H7 (cell line): Measurements from ENCODE around the gene FAF1. TPM values are rescaled to one million over a fixed set of nuclear protein-coding genes. Genes with fewer than 3 reads are reported as not detected.

Source experiments
- DNase-seq: peaks from one replicate; pipeline ENCODE4 v3.0.0; 2012
- H3K27me3 ChIP-seq: 2 replicates; pipeline ENCODE4 v1.6.0; 2011; ENCODE audit warnings: mild to moderate bottlenecking, low read length; ENCODE audit not compliant: control insufficient read depth, insufficient read depth
- H3K36me3 ChIP-seq: replicated peaks from 2 replicates; pipeline ENCODE4 v1.5.1; 2011; ENCODE audit warnings: low read length; ENCODE audit not compliant: control insufficient read depth, insufficient read depth
- H3K4me3 ChIP-seq: 2 replicates; pipeline ENCODE4 v1.5.1; 2011; ENCODE audit warnings: low read depth, mild to moderate bottlenecking, control low read depth, low read length, moderate library complexity; ENCODE audit not compliant: insufficient read depth
- total RNA-seq: library from RNA; depleted of rRNA; stranded (reverse); fragments of >200 nt; shearing (Covaris generic); gene quantifications from 2 replicates; pipeline ENCODE4 v1.2.3, GENCODE V29; 2014

The FAF1 gene
- total RNA-seq, 1 experiment from 2014 or later, result 99.9 TPM

DNA sequence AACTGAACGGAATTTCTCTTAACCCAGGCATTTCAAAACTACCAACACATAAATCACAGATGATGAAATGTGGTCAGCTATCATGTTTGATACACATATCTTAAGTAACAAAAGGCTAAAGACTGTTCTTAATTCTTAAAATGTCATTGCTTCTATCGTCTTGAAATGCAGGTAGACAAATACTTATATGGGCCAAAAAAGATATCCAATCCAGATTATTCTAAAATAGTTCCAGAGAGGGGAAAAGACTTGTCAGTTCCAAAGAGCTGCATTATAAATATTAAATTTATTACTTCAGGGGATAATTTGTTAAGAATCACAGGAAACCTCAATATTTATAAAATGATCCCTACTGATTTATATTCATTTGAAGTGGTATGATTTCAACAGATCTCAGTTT lies 259.4 kb downstream of the FAF1 start:
- Histone ChIP-seq H3K36me3 (no peaks in the 10 kb centered on the region), H3K4me3 (no peak overlapping the region), H3K27me3 (peaks cover 6% of the 10 kb centered on the region; the same call in 1 of the 2 replicates)
- no peak for DNase-seq

- no peak overlapping the region for H3K4me3 ChIP-seq
- H3K27me3 ChIP-seq, result peaks cover 6% of the 10 kb centered on the region; the same call in 1 of the 2 replicates
- no peaks in the 10 kb centered on the region for H3K36me3 ChIP-seq
- peak; percentile 34 for DNase-seq
These were observed 259.9 kb downstream of the FAF1 start for GRCh38 chr1:50700214-50700613.

DNA sequence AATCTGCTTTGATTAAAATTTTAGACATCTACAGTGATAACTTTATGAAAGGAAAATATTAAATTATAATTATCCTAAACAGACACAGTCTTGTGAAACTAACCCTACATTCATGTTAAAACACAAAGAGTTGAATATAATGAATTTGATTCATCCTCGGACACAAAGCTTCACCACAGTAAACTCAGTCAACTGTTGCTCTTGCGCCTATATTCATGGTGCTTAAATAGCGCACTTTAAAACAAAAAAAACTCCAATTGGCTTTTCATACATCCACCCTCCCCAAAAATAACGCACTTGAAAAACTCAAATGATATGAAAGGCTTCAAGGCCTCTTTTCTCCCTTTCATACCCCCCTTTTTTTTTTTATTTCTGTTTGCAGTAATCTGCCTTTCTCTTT lies 260.3 kb downstream of the FAF1 start:
- no peak overlapping the region for H3K4me3 ChIP-seq
- H3K36me3 ChIP-seq, result no peaks in the 10 kb centered on the region
- peaks cover 6% of the 10 kb centered on the region; the same call in 1 of the 2 replicates for H3K27me3 ChIP-seq

GRCh38 chr1:50697440-50698421 lies 262.3 kb downstream of the FAF1 start:
- H3K27me3 ChIP-seq, result peaks cover 6% of the 10 kb centered on the region; the same call in 1 of the 2 replicates
- DNase-seq, result no peak
- H3K4me3 ChIP-seq, result no peak overlapping the region
- H3K36me3 ChIP-seq, result no peaks in the 10 kb centered on the region

More for the DNA sequence above, 260.3 kb downstream of the FAF1 start:
- no peak for DNase-seq

- no peak overlapping the region for H3K4me3 ChIP-seq
- DNase-seq, result no peak
- H3K27me3 ChIP-seq, result no peaks in the 10 kb centered on the region; the same call in 1 of the 2 replicates
- no peaks in the 10 kb centered on the region for H3K36me3 ChIP-seq
These were observed 266.2 kb downstream of the FAF1 start for GRCh38 chr1:50693829-50694228.

- Histone ChIP-seq H3K36me3 (no peaks in the 10 kb centered on the region), H3K27me3 (no peaks in the 10 kb centered on the region), H3K4me3 (no peak overlapping the region)
- DNase-seq, result no peak
These were observed 275.9 kb downstream of the FAF1 start for GRCh38 chr1:50684185-50684584.

DNA sequence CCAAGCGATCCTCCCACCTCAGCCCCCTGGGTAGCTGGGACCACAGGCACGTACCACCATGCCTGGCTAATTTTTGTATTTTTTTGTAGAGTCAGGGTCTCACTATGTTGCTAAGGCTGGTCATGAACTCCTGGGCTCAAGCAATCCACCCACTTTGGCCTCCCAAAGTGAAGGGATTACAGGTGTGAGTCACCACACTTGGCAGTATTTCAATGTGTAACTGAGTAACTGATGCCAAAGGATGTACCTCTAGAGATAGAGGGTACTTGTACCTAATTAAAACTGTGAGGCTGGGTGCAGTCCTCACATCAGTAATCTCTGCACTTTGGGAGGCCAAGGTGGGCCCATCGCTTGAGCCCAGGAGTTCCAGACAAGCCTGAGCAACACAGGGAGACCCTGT lies 278.1 kb downstream of the FAF1 start:
- no peaks in the 10 kb centered on the region for H3K36me3 ChIP-seq
- DNase-seq, result no peak
- no peak overlapping the region for H3K4me3 ChIP-seq
- H3K27me3 ChIP-seq, result no peaks in the 10 kb centered on the region

GRCh38 chr1:50667710-50668356 lies 292.2 kb downstream of the FAF1 start:
- no peaks in the 10 kb centered on the region for H3K36me3 ChIP-seq
- no peaks in the 10 kb centered on the region for H3K27me3 ChIP-seq
- no peak overlapping the region for H3K4me3 ChIP-seq
- no peak for DNase-seq

- no peak for DNase-seq
These were observed 292.8 kb downstream of the FAF1 start for GRCh38 chr1:50667272-50667671.

GRCh38 chr1:50666849-50667248 lies 293.2 kb downstream of the FAF1 start:
- Histone ChIP-seq H3K36me3 (no peaks in the 10 kb centered on the region), H3K27me3 (no peaks in the 10 kb centered on the region), H3K4me3 (no peak overlapping the region)
- DNase-seq, result no peak

More at GRCh38 chr1:50667272-50667671, 292.8 kb downstream of the FAF1 start:
- Histone ChIP-seq H3K36me3 (no peaks in the 10 kb centered on the region), H3K4me3 (no peak overlapping the region), H3K27me3 (no peaks in the 10 kb centered on the region)

DNA sequence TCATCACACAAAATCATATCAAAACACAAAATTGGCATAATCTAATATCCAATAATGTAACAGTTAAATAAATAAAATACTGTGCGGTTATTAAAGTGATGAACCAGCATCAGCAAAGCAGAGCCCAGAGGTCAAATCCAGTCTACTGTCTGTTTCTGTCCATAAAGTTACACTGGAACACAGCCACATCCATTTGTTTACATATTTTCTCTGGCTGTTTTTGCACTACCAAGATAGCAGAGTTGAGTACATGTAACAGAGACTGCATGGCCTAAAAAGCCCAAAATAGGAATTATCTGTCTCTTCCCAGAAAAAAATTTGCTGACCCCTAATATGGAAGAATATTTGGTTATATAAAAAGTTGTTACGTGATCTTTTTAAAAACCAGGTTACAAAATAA lies 294.7 kb downstream of the FAF1 start:
- DNase-seq, result no peak
- Histone ChIP-seq H3K4me3 (no peak overlapping the region), H3K36me3 (no peaks in the 10 kb centered on the region), H3K27me3 (no peaks in the 10 kb centered on the region)

- no peaks in the 10 kb centered on the region for H3K36me3 ChIP-seq
- DNase-seq, result no peak
- no peak overlapping the region for H3K4me3 ChIP-seq
- no peaks in the 10 kb centered on the region for H3K27me3 ChIP-seq
These were observed 298.4 kb downstream of the FAF1 start for GRCh38 chr1:50661626-50662025.

DNA sequence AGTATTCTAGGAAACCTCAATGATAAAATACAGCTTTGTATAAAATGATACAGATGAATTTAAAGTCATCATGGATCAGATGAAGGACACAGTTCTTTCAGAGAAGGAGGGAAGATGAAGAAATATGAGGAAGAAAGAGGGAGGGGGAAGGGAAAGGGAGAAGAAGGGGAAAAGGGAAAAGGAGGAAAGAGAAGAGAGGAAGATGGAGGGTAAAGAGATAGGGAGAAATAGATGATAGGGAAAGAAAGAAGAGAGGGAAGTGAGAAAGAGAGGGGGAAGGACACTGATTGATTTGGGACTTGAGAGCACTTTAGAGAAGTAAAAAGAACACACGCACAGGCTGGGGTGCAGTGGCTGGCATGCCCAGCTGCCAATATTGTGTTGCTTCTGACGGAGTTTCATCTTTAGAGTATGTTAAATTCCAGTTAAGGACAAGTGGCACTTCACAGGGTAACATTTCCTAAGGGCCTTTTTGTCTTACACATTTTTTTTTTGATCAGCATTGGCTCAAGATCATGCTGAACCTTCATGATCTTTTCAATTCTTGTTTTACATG lies 300.9 kb downstream of the FAF1 start:
- H3K27me3 ChIP-seq, result no peaks in the 10 kb centered on the region
- no peak for DNase-seq
- no peak overlapping the region for H3K4me3 ChIP-seq

GRCh38 chr1:50658459-50659076 lies 301.5 kb downstream of the FAF1 start:
- Histone ChIP-seq H3K27me3 (no peaks in the 10 kb centered on the region), H3K4me3 (no peak overlapping the region), H3K36me3 (no peaks in the 10 kb centered on the region)
- no peak for DNase-seq

More for the DNA sequence above, 300.9 kb downstream of the FAF1 start:
- H3K36me3 ChIP-seq, result no peaks in the 10 kb centered on the region
